HFFc6 (cell line): ENCODE data around the gene AVPR1B. TPM values are rescaled to one million over a fixed set of nuclear protein-coding genes. Genes with fewer than 3 reads are reported as not detected.

Experiments used
- DNase-seq: peaks from one replicate; pipeline ENCODE4 v3.0.0-alpha.2; 2018
- H3K27ac Mint-ChIP-seq: 2 replicates; pipeline ENCODE4 v1.8.0; 2020; ENCODE audit warnings: mild to moderate bottlenecking, mixed read lengths
- H3K27me3 Mint-ChIP-seq: 2 replicates; pipeline ENCODE4 v1.8.0; 2021; ENCODE audit warnings: mild to moderate bottlenecking, moderate library complexity, mixed read lengths; ENCODE audit not compliant: insufficient read depth
- H3K36me3 Mint-ChIP-seq: 2 replicates; pipeline ENCODE4 v1.8.0; 2021; ENCODE audit warnings: low read depth, mixed read lengths
- H3K4me1 Mint-ChIP-seq: 2 replicates; pipeline ENCODE4 v1.8.0; 2020; ENCODE audit warnings: low read depth, mixed read lengths
- H3K4me3 Mint-ChIP-seq: 2 replicates; pipeline ENCODE4 v1.8.0; 2020; ENCODE audit warnings: mild to moderate bottlenecking, moderate library complexity, mixed read lengths
- H3K9me3 Mint-ChIP-seq: 2 replicates; pipeline ENCODE4 v1.8.0; 2020; ENCODE audit warnings: mild to moderate bottlenecking, mixed read lengths
- total RNA-seq, 6 experiments: library from RNA; stranded (reverse); fragmentation: NEBNext Ultra II Directional; extraction: Animal tissue kit (Norgen Biotek cat#: 25700); gene quantifications; 2 replicates in 1 of 6; 3 replicates in 5 of 6; pipeline ENCODE4 v1.2.3, GENCODE V29; 2021
- TF ChIP-seq, protein P1 (sequence below): fragments of 200-600 bp; sonication (generic); IDR thresholded peaks from 2 replicates; pipeline ENCODE4 v1.5.0; 2021; ENCODE audit warnings: antibody characterized with exemption, mild to moderate bottlenecking

The AVPR1B gene
- total RNA-seq, 6 experiments from 2014 or later, result not detected

DNA sequence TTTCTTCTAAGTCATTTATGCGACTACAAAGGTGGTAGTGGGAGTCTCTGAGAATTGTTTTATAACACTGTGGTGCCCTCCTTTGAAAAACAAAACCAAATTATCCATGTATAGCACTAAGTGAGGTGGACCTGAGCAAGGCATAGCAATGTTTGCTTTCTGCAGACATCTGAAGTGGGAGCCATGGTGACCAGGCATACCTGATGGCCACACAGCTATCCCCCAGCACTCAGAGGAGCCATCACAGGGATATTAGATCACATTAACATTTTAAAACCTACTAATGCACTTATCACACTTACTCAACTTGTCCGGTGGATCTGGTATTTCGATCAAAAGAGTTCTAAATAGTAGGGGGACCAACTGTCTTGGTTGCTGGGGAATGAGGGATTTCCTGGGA is 24.8 kb upstream of the AVPR1B start:
- Mint-ChIP-seq H3K4me3 (no peak overlapping the region), H3K4me1 (no peaks in the 10 kb centered on the region), H3K27ac (no peak overlapping the region), H3K36me3 (no peaks in the 10 kb centered on the region), H3K27me3 (peaks cover 80% of the 10 kb centered on the region), H3K9me3 (0 out of 2 replicates have a peak, but pooled peaks cover 3% of the 10 kb centered on the region)
- no peak for DNase-seq
- TF ChIP-seq, protein P1, sequence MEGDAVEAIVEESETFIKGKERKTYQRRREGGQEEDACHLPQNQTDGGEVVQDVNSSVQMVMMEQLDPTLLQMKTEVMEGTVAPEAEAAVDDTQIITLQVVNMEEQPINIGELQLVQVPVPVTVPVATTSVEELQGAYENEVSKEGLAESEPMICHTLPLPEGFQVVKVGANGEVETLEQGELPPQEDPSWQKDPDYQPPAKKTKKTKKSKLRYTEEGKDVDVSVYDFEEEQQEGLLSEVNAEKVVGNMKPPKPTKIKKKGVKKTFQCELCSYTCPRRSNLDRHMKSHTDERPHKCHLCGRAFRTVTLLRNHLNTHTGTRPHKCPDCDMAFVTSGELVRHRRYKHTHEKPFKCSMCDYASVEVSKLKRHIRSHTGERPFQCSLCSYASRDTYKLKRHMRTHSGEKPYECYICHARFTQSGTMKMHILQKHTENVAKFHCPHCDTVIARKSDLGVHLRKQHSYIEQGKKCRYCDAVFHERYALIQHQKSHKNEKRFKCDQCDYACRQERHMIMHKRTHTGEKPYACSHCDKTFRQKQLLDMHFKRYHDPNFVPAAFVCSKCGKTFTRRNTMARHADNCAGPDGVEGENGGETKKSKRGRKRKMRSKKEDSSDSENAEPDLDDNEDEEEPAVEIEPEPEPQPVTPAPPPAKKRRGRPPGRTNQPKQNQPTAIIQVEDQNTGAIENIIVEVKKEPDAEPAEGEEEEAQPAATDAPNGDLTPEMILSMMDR, result no peak

DNA sequence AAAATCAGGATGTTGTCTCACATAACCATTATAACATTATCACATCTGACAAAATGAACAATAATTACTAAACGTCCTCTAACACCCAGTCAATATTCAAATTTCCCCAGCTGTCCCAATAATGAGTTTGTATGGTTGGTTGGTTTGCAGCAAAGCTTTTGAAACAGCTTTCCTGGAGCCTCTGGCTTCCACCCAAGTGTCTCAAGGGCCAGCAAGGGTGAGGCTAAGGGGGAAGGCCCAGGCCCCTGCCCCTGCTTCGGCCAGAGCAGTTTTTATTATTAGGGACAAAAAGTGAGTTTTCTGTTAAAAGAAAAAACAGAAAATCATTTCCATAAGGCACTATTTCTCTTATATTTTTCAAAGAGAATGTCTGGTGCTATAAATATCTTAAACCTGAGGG is 19.1 kb upstream of the AVPR1B start:
- H3K9me3 Mint-ChIP-seq, result 0 out of 2 replicates have a peak, but pooled peaks cover 3% of the 10 kb centered on the region
- TF ChIP-seq, protein P1, result no peak
- no peaks in the 10 kb centered on the region for H3K4me1 Mint-ChIP-seq
- no peaks in the 10 kb centered on the region for H3K36me3 Mint-ChIP-seq
- DNase-seq, result no peak
- H3K27me3 Mint-ChIP-seq, result peaks cover 59% of the 10 kb centered on the region
- H3K4me3 Mint-ChIP-seq, result no peak overlapping the region
- H3K27ac Mint-ChIP-seq, result no peak overlapping the region

DNA sequence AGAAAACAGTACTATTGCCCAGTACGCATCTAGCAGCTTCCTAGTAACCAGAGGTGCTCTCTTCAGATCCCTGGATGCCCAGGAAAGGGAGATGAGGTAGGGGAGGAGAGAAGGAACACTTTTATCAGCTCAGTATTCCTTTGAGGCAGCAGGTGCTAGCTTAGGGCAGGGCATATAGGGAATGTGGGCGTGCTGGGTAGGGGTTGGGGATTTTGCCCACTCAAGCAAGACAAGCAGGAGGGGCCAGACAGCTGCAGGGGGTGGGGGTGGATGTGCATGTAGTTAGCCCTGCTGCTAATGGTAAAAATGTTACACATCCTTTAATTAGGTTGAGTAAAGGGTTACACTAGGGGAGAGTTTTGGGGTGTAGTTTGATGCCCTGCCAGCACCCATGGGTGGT is 18.1 kb upstream of the AVPR1B start:
- Mint-ChIP-seq H3K9me3 (0 out of 2 replicates have a peak, but pooled peaks cover 3% of the 10 kb centered on the region), H3K4me3 (no peak overlapping the region), H3K27ac (no peak overlapping the region), H3K27me3 (peaks cover 57% of the 10 kb centered on the region), H3K36me3 (no peaks in the 10 kb centered on the region), H3K4me1 (no peaks in the 10 kb centered on the region)
- DNase-seq, result no peak
- TF ChIP-seq, protein P1, result no peak

DNA sequence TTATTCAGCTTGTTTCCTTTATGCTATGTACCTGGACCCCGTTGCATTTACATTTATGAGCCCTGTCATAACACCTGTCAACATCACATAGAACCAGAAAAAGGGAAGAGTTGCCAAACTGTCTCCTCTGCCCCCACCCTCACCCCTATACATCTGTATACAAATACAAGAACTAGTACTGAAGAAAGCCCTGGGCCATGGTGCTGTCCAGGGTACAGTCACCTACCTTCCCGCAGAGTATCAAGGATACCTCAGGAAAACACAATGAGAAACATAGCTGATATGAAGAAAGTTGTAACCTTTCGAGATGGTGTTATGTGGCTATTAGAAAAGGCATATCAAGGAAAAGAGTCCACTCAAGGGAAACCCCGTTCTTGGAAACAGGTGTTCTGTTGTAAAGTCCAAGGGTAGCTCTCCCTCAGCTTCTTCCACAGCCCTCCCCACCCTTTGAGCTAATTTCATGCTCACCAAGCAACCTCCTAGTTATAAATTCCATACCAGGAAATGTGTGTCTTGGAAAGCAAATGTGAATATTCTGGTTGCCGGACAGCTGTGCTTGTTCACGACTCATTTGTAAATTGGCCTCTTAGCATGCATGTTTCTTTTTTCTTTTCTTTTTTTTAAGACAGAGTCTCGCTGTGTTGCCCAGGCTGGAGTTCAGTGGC is 16.7 kb upstream of the AVPR1B start:
- Mint-ChIP-seq H3K4me1 (no peaks in the 10 kb centered on the region), H3K9me3 (0 out of 2 replicates have a peak, but pooled peaks cover 3% of the 10 kb centered on the region), H3K27me3 (peaks cover 47% of the 10 kb centered on the region), H3K27ac (no peak overlapping the region), H3K36me3 (no peaks in the 10 kb centered on the region), H3K4me3 (no peak overlapping the region)
- no peak for DNase-seq
- TF ChIP-seq, protein P1, result no peak

DNA sequence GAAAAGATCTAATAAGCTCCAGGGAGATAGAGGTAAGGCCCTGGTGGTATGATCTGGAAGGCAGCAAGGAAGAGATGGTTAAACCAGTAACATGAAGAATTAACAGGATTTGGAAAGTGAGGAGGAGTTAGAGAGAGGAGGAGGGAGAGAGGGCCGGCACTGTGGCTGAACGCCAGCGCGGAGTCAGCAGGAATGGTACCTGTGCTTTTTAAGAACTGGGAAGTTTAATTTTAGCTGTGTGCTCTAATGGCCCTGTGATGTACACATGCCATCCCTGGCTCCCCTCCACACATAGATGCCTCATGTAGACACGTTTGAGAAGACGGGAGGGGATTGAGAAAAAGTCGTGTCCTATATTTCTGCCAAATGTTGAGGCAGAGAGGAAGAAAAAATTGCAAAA is 13.8 kb upstream of the AVPR1B start:
- Mint-ChIP-seq H3K9me3 (no peaks in the 10 kb centered on the region), H3K4me3 (no peak overlapping the region), H3K36me3 (no peaks in the 10 kb centered on the region), H3K27ac (no peak overlapping the region), H3K4me1 (peaks cover 13% of the 10 kb centered on the region; the same call in 1 of the 2 replicates), H3K27me3 (peaks cover 35% of the 10 kb centered on the region)
- no peak for DNase-seq
- TF ChIP-seq, protein P1, result no peak
